NCI-H128 (cell line): ENCODE results near the gene KMT2D.
A peak's percentile ranks its signal among the peaks of the same experiment; 100 is the strongest.

ENCODE experiments used
- DNase-seq: peaks from one replicate; lab custom pipeline; 2025; ENCODE audit not compliant: unreplicated experiment; lab: John Stamatoyannopoulos, UW

KMT2D gene

GRCh38 chr12:49020441-49020840, 40.2 kb downstream of the KMT2D start:
- DNase-seq, result no peak

- no peak for DNase-seq
These were observed 40.9 kb downstream of the KMT2D start for GRCh38 chr12:49019443-49020324.

GRCh38 chr12:49019120-49019430, 41.5 kb downstream of the KMT2D start:
- no peak for DNase-seq

GRCh38 chr12:49018261-49019119, 42.1 kb downstream of the KMT2D start, which contains the start of gene PRKAG1:
Gene PRKAG1, minus strand, starts transcription at chr12:49018776. Its CDS starts 36 bp downstream, at chr12:49018740.
- peak; percentile 96 for DNase-seq

- DNase-seq, result no peak
These were observed 42.7 kb downstream of the KMT2D start for GRCh38 chr12:49017891-49018260.

GRCh38 chr12:49015196-49015595, 45.4 kb downstream of the KMT2D start:
- no peak for DNase-seq

- DNase-seq, result no peak
These were observed 46.0 kb downstream of the KMT2D start for GRCh38 chr12:49014547-49014946.

- no peak for DNase-seq
These were observed 47.2 kb downstream of the KMT2D start for GRCh38 chr12:49013428-49013827.

GRCh38 chr12:49012739-49013138, 47.9 kb downstream of the KMT2D start:
- no peak for DNase-seq
